Left kidney (tissue), 2 donors: Measurements from ENCODE around the gene BEGAIN. TPM values are rescaled to one million over a fixed set of nuclear protein-coding genes. Genes with fewer than 3 reads are reported as not detected.

ENCODE experiments used
- DNase-seq: peaks from one replicate; pipeline ENCODE4 v3.0.0-alpha.2; 2013
- polyA plus RNA-seq: library from polyadenylated mRNA; unstranded; fragments of 120-200 nt; gene quantifications from one replicate; pipeline ENCODE4 v1.2.1, GENCODE V29; 2013; ENCODE audit not compliant: insufficient read length

The BEGAIN gene
- polyA plus RNA-seq, 1 donor: 2.2 TPM

DNA sequence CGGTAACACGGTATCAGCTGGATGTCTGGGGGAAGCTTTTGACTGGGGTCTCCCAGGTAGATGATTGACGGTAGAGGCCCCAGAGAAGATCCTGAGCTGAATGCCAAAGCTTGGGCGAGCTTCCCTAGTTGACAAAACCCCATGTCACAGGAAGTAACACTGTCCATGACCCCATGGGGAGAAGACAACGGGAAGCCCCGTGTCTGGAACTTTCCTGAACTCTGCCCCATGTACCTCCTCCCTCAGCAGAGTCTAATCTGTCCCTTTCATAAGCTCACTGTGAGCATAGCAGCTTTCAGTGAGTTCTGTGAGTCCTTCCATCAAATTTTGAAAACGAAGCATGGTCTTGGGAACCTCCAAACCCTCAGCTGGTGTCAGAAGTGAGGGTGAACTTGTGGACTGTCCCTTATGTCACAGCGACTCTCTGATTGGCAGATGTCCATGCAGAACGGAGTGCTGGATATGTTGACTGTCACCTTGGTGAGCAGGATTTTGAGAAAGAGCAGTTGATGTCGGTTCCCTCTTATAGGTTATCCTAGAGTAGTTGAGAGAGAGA lies 29.7 kb upstream of the BEGAIN start:
- no peak for DNase-seq

- no peak for DNase-seq
Measured at GRCh38 chr14:100615736-100616695, 28.8 kb upstream of the BEGAIN start.

DNA sequence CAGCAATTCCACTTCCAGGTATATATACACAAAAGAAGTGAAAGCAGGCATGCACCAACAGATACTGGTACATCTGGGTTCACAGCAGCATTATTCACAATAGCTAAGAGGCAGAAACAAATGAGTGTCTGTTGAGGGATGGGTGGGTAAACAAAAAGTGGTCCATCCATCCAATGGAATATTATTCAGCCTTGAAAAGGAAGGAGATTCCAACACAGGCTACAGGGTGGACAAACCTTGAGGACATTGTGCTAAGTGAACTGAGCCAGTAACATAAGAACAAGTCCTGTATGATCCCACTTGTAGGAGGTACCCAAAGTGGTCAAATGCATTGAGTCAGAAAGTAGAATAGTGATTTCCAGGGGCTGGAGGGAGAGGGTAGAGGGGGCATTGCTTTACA lies 27.6 kb upstream of the BEGAIN start:
- DNase-seq: no peak

- DNase-seq: no peak
Measured at GRCh38 chr14:100612986-100613385, 25.8 kb upstream of the BEGAIN start.

DNA sequence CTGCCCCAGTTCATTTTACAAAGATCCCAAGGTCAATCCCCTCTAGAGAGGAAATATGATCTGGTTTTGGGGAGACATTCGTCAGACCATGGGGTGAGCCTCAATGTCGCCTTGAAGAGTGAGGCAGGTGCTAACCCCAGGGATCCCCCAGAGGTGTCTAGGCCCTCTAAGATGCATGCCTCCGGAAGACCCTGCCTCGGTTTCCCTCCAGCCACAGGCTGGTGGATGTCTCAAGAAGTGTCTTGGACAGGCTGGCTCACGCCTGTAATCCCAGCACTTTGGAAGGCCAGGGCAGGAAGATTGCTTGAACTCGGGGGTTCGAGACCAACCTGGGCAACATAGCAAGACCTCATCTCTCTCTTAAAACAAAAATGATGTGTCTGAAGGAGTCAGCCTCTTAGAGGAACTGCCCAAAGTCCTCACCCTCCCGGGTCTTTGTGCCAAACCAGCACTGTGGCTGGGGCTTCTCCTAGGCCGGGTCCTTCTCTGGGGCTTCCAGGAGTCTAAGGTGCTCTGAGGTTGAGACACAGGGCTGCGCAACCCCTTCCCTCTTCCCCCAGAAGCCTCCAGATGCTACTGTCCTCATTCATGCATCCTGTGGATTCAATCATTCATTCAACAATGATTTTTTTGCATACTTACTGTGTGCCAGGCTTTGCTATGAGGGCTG lies 24.7 kb upstream of the BEGAIN start:
- no peak for DNase-seq

- no peak for DNase-seq
Measured at GRCh38 chr14:100610511-100611217, 23.4 kb upstream of the BEGAIN start.

DNA sequence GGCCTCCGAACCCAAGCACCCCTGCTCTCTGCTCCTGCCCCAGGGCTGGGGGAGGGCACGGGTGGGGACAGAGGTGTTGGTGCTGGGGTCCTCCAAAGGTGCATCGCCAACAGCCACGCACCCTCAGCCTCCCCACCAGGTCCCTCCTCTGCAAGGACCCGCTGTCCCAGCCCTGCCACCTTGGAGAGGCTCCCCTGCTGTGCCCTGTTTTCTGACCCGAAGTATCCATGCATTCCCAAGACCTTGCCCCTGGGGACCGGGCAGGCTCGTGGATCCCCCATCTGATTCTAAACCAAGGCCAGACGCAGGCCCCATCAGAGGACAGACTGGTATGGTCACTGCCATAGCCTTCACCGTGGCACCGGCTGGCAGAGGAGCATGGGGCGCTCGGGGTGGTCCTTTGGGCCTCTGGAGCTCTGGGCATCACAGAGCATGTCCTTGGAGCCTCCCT lies 22.7 kb upstream of the BEGAIN start:
- no peak for DNase-seq

GRCh38 chr14:100609331-100609870 lies 22.2 kb upstream of the BEGAIN start:
- DNase-seq: no peak

GRCh38 chr14:100608586-100609330 lies 21.5 kb upstream of the BEGAIN start:
- no peak for DNase-seq

- DNase-seq: no peak
Measured at GRCh38 chr14:100608064-100608463, 20.8 kb upstream of the BEGAIN start.

DNA sequence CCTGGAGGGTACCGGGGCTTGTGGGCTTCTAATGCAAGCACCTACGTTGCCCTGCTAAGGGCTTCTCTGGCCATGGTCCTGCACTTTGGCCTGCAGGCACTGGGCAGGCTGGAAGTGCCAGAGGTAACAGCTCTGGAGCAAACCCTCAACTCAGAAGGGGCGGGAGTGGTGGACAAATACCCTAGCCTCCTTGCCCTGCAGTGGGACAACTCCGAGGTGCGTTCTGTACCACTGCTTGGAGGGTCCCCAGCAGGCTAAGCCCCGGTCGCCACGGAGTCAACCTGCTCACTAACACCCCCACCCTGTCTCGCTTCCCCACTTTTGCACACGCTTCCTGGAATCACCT lies 20.4 kb upstream of the BEGAIN start:
- DNase-seq: no peak

DNA sequence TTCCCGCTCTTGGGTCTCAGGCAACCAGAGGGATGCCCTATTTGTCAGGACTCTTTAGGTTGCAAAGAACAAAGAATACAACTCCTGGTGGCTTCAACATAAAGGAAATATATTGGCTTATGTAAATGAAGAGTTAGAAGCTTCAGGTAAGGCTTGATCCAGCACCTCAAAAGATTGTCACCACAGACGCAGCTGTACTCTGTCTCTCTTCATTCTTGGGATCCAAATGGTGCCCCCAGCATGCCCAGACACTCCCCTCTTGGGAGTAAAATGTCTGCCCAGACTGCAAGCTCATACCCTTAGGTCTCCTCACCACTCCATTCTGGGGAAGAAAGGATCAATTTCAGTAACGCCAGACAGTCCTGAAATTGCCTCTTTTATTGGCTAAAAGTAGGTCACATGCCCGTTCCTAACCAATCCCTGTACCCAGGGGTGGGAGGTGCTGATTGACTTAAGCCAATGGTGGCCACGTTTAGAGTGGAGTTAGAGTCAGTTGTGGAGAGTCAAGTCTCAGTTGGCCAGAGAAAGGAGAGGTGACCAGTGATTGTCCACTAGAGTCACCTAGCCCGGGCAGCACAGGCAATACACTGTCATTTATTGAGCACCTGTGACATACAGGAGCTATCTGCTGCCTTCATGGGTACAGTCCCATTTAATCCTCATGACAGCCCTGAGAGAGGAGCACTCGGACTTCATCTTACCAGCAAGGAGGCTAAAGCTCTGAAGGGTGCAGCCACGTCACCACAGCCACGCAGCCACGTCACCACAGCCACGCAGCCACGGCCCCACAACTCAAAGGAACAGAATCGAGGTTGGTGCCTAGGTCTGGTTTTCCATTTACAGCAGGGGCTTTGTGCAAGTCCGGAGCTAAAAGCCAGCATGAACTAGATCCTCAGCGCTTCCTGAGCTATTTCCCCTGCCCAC lies 19.7 kb upstream of the BEGAIN start:
- no peak for DNase-seq

- no peak for DNase-seq
Measured at GRCh38 chr14:100605706-100606686, 18.8 kb upstream of the BEGAIN start.

GRCh38 chr14:100605230-100605629 lies 18.0 kb upstream of the BEGAIN start:
- no peak for DNase-seq

DNA sequence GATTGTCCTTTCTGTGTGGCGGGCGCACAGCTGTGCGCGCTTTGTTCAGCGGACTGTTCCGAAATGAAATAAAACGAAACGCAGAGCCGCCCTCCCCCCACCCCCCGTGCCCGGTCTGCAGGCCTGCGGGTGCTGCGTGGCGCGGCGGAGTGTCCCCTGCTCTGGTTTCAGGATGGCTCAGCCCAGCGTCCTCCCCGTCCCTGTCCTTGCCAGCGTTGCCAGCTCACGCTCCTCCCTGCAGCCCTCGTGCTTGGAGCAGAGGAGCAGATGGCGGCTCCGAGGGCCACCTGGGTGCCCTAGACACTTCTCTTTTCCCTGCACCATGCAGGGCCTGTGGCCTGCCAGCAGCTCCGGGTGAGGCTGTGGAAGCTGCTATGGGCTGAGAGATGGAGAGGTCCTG lies 17.5 kb upstream of the BEGAIN start:
- no peak for DNase-seq

DNA sequence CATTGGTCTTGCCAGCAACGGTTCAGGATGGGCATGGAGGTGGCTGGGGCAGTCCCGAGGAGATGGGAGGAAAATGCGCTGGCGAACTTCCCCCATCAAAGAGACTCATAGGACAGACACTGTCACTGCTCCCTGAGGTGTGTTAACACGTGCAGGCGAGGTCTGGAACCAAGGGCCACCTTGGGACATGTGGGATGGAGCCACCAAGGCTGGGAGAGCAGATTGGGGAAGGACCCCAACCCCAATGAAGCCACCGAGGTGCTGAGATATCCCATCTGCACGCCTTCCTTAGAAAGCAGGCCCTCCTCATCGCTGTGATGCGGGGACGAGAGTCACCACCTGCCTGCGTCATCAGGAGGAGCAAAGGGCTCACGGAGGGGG lies 16.9 kb upstream of the BEGAIN start:
- DNase-seq: no peak

DNA sequence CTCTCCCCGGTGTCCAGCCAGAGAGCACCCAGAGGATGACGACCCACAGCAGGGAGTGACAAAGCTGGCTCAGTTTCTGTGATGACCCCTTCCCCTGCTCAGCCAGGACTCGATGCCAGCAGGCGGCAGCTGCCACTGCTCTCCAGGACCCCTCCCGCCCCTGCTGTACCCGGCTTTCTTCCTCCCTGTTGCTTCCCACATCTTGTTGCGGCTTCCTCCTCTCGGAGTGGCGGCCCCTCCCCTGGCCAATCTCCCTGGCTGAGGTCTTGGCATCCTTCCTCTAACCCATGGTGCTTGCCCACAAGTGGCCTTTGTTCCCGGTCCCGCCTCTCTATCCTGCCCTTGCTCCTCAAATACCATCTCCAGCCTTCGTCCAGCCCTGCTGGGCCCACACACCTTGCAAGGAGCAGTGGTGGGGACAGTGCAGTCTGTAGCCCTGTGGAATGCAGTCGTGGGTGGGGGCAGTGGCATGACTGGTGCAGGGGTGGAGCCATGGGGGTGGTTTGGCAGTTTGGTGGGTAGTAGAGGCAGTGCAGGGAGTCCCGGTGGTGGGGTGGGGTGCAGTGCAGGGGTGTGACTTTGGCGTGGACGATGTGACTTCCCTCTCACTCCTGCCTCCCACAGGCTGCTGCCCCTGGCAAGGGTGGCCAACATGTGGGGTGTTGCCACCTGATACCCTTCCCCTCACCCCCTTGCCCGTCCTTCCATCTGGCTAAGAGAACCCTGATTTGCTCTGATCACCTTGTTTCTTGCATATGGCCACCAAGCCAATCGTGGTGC lies 16.3 kb upstream of the BEGAIN start:
- no peak for DNase-seq

DNA sequence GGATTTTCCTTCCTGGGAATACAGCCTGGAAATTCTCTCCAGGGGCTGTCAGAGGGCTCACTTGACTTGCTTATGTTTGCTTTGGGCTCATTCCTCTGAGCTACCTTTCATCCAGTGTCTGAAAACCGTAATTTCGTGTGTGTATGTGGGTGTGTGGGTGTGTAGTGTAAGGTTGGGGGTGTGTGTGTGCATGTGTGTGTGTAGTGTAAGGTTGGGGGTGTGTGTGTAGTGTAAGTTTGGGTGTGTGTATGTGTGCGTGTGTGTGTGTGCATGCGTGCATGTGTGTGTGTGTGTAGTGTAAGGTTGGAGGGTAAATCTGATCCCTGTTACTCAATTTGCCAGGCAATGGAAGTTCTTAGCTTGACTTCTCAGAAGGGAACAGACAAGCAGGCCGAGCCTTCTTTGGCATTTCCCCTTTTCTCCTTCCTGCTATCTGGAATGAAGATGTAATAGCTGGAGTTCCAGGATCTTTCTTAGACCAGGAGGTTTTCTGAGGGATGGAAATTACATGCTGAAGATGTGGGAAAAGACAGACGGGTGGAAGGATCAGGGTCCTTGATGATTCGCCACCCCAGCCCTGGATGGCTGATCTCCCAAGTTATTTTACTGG lies 15.5 kb upstream of the BEGAIN start:
- DNase-seq: no peak
